ENCODE measurements around the gene CACNB4.
"Not testable (repeated sequence)": the region's sequence is repeated elsewhere in the genome, so short reads cannot be mapped to it uniquely, and the experiment has no call there.

- TF ChIP-seq, protein P1, sequence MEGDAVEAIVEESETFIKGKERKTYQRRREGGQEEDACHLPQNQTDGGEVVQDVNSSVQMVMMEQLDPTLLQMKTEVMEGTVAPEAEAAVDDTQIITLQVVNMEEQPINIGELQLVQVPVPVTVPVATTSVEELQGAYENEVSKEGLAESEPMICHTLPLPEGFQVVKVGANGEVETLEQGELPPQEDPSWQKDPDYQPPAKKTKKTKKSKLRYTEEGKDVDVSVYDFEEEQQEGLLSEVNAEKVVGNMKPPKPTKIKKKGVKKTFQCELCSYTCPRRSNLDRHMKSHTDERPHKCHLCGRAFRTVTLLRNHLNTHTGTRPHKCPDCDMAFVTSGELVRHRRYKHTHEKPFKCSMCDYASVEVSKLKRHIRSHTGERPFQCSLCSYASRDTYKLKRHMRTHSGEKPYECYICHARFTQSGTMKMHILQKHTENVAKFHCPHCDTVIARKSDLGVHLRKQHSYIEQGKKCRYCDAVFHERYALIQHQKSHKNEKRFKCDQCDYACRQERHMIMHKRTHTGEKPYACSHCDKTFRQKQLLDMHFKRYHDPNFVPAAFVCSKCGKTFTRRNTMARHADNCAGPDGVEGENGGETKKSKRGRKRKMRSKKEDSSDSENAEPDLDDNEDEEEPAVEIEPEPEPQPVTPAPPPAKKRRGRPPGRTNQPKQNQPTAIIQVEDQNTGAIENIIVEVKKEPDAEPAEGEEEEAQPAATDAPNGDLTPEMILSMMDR (IDR thresholded peaks at IDR 0.05), result not testable (repeated sequence)
- not testable (repeated sequence) for TF ChIP-seq EP300 (IDR thresholded peaks at IDR 0.05)
These were observed 95.6 kb downstream of the CACNB4 start for GRCh38 chr2:152003283-152003682.

Measured in tibial nerve (tissue), 4 donors.